Esophagus mucosa (tissue), 1 donor: Measurements from ENCODE around the gene LDHD. TPM values are rescaled to one million over a fixed set of nuclear protein-coding genes. Genes with fewer than 3 reads are reported as not detected.

Source experiments
- total RNA-seq: library from RNA; stranded (reverse); gene quantifications from one replicate; pipeline ENCODE4 v1.2.4, GENCODE V29; 2023
- donor health status: DM: yes; HTN: yes; CAD: no.

LDHD gene
- total RNA-seq, 1 donor from 2014 or later = 9.2 TPM

Other genes starting within 250 kb of the LDHD start
- gene WDR59, start 131.7 kb downstream of the LDHD start, total RNA-seq = 38.3 TPM
- gene ZNRF1, start 117.8 kb downstream of the LDHD start, total RNA-seq = 42.5 TPM
- 4.3 TPM for gene ZFP1, start 31.7 kb upstream of the LDHD start, total RNA-seq
- gene CTRB2, start 90.4 kb upstream of the LDHD start, total RNA-seq = not detected
- gene CTRB1, start 102.2 kb upstream of the LDHD start, total RNA-seq = 0.44 TPM
- gene BCAR1, start 134.8 kb upstream of the LDHD start, total RNA-seq = 33.0 TPM